Right kidney (tissue), 1 donor: ENCODE measurements around the gene PTPRG.

ENCODE experiments used
- DNase-seq: peaks from one replicate; pipeline ENCODE4 v3.0.0-alpha.2; 2016

Gene PTPRG

GRCh38 chr3:61964566-61964965, 403.2 kb downstream of the PTPRG start:
- DNase-seq = no peak

- no peak for DNase-seq
These were observed 404.4 kb downstream of the PTPRG start for GRCh38 chr3:61965770-61966131.

DNA sequence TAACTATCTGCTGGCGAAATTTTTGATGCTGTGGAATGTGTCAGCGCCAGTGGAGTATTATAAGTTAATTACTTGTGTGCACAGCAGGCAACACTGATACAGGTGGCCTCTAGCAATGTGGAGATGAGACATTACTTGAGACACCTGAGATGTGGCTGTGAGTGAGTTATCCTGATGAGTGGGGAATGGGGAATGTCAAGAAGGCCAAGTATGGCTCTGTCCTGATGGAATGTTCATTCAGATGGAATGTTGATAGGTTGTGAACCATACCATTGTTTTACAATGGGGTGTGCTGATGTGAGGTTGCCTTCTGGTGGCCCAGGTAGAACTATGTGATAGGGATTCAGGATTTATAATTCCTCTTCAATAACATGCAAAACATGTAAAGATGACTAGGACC, 404.8 kb downstream of the PTPRG start:
- DNase-seq = no peak

DNA sequence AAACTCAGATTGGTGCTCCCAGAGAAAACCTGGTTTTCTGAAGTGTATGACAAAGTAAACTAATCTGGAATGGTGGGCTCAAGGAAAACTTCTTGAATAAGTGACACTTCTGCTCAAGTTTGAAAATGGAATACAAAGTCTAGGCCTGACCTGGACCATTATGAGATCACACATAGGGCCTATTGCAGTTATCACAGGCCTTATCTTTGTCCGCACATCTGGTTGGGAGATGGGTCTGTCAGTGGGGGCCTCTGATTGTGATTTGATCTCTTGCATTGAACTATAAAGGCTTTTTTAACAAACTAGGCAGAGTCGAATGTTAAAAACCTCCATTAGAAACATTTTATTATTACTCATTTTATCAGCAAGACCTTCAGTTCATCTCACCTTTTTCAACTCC, 405.6 kb downstream of the PTPRG start:
- DNase-seq = no peak

- DNase-seq = no peak
These were observed 406.6 kb downstream of the PTPRG start for GRCh38 chr3:61967937-61968336.

- no peak for DNase-seq
These were observed 413.3 kb downstream of the PTPRG start for GRCh38 chr3:61974662-61975061.

DNA sequence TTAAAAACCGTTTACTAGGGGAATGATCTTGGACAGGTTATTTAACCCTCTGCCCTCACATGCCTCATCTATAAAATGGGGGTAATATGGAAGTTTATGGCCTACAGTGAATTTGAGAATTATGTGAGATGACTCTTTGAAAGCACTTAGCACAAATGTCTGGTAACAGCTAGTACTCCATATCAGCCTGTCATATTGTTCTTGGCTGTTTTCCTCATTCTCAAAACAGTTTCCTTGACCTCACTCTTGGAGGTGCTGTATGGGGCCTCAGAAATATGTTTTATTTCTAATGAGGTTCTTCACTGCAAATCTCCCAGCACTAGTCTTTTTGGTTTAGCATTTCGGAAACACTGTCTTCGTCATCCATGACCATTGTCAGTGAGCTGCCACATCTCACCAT, 413.8 kb downstream of the PTPRG start:
- no peak for DNase-seq

DNA sequence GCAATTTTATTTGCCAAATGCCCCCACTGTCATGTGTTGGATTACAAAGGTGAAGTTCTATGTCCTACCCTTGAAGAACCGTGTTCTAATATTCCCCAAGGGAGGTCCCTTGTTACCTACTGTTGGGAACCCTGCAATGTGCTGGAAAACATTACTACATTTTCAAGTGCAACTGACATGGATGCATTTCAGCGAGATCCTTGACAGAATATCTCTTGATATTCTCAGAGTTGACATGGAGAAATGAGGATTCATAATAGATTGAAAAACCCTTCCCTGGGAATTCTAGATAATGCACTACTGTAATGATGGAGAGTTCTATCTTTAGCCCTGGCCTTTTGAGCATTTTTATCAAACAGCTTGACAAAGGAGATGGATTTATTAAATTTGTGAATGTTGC, 414.6 kb downstream of the PTPRG start:
- no peak for DNase-seq

- no peak for DNase-seq
These were observed 417.4 kb downstream of the PTPRG start for GRCh38 chr3:61978460-61979419.

GRCh38 chr3:61979638-61980037, 418.3 kb downstream of the PTPRG start:
- DNase-seq = peak; percentile 19

GRCh38 chr3:61980041-61980440, 418.7 kb downstream of the PTPRG start:
- DNase-seq = no peak

GRCh38 chr3:61981060-61981459, 419.7 kb downstream of the PTPRG start:
- no peak for DNase-seq

DNA sequence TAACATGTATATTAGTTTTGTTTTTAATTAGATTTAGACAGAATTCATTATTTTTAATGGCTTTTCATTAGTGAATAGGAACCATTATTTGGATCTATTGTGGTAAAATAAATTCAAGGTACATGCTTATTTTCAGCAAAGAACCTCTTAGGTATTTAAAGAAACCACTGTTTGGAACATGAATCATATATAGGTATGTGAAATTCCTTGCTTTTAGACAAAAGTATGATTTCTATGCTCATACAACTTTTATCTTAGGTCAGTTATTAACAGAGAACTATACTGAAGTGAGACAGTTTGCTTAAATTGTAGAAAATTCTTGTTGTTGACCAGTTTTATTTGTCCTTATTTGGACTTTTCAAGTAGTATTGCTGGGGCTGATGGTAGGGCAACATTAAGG, 422.1 kb downstream of the PTPRG start:
- no peak for DNase-seq

DNA sequence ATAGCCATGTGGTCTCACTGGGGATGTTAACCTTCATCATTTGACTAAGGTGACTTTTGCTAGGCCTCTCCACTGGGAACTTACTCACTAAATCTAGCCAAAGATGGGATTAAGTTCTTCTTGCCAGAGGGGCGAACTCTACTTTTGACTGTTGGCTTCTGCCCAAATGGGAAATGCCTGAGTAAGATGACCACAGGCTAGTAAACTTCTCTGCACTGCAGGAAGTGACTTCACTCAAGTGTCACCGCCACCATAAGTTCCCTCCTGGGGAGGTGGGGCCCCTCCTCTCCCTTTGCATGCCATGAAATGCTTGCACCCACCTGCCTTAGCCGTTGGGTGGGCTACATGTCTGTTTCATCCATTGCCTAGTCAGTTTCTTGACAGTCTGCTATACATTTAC, 423.6 kb downstream of the PTPRG start:
- DNase-seq = no peak

DNA sequence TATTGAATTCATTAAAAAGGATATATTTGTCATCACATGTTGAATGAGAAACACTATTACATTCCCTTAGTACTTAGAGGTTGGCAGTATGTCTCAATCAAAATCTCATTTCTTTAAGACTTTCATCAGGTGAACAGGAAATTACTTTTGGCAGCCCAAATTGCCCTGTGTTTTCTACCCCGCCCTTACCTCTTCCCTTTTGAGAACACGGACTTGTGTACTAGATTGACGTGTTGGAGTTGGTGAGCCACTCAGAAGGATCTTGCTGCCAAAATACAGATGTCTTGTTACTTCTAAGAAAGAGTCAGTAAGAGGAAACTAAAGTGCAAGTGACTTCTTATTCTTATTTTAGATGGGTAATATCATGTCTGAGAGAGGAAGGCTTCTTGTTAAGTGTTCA, 425.1 kb downstream of the PTPRG start:
- DNase-seq = no peak

DNA sequence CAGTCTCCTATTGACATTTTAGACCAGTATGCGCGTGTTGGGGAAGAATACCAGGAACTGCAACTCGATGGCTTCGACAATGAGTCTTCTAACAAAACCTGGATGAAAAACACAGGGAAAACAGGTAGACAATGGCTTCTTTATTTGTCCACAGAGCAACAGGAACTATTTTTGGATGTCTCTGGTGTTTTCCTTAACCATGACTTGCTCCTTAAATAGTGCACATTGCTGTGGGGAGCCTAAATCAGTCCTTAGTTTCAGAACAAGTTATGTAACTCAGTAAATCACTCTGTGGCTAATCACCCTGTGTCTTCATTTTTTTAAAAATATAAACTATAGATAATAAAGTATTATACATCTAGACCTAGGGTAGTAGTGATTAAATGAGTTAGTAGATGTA, 428.3 kb downstream of the PTPRG start:
- DNase-seq = no peak

- no peak for DNase-seq
These were observed 429.1 kb downstream of the PTPRG start for GRCh38 chr3:61990327-61991027.

DNA sequence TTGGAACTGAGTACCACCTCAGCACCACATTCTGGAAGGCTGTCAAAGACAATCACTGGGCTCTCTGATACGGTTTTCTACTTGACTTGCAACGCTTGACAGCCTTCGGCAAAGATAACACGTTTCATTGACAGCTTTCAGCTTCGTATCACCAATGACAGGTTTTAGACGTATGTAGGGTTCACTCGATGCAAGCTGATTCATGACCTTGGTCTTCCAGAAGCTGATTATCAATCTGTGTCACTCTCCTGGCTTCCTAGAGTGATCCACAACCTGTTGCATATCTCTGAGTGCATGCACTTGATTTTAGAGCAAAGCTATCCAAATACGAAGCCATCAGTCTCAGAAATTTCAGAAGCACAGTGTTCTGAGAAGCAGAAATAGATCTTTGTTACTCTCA, 430.3 kb downstream of the PTPRG start:
- no peak for DNase-seq

- DNase-seq = no peak
These were observed 435.0 kb downstream of the PTPRG start for GRCh38 chr3:61996366-61996765.

DNA sequence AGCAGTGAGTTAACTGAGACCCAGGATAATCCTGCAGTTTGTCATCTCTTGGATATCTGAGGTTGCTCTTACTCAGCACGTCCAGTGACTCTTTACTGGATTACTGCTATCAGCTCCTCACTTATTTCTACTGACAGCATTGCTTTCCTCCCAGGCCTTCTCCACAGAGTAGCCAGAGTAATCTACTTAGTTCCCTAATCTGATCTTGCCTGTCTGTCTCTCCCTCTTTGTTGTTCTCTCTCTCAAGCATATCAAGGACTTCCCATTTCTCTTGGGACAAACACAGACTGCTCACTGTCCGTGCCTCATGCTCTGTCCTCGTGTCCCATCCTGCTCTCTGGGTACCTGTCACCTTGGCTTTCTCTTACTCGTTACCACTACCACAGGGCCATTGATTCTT, 435.7 kb downstream of the PTPRG start:
- no peak for DNase-seq

DNA sequence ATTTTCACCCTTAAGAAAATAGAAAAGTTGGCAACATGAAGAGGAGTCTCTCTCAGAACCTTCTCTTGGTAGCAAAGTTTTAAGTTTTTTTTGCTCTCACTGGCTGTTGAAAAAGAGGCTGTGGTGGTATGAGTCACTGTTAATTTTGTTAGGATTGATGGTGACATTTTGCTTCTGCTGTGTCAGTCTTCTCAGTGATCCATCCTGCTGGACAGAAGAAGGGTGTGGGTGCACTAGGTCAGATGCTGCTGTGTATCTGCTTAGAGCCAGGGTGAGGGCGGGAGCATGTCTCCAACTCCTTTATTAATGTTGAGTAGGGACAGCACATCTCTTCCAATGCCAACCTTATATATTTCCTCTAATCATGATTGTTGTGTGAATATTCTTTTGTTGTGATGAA, 442.5 kb downstream of the PTPRG start:
- DNase-seq = no peak

GRCh38 chr3:62007036-62007435, 445.7 kb downstream of the PTPRG start:
- DNase-seq = no peak

DNA sequence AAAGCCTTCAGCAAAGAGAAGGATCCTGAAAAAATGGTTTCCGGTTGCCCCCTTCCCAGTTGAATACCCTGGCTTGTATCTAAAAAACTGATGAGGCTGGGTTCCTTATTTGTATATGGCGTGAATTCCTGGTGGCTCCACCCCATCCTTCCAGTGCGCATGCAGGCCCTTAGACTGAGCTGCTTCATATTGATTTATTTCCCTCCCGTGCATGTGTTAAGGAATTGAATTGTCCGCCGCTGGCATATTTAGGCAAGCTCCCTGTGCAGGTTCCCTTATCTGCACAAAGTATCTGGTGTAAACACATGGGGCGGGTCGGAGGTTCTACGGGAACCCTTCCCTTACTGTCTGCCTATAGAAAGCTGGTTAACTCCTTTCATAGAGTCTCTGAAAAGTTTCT, 449.6 kb downstream of the PTPRG start:
- DNase-seq = no peak

GRCh38 chr3:62011666-62012065, 450.3 kb downstream of the PTPRG start:
- DNase-seq = no peak
